ENCODE data around the gene ELOA. TPM values are rescaled to one million over a fixed set of nuclear protein-coding genes. Genes with fewer than 3 reads are reported as not detected.

ELOA gene
- total and polyA plus RNA-seq, 2 experiments from 2014 or later, result 49.1 to 57.7 TPM

DNA sequence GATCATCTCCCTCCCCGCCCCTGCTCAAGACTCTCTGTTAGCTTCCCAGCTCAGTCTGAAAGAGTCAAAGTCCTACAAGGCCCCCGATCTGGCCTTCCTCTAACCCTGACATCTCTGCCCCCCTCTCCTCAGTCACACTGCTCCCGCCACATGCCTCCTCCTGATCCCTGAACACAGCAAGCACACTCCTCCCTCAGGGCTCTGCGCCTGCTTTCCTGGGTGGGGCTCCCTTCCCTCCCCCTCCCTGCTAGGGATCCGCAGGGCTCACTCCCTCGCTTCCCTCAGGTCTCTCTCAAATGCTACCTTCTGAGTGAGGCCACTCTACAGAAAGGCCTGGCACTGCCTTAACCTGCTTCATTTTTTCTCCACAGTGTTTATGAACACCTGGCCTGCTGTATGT lies 63.0 kb downstream of the ELOA start (continued):
- TF ChIP-seq, protein P1, sequence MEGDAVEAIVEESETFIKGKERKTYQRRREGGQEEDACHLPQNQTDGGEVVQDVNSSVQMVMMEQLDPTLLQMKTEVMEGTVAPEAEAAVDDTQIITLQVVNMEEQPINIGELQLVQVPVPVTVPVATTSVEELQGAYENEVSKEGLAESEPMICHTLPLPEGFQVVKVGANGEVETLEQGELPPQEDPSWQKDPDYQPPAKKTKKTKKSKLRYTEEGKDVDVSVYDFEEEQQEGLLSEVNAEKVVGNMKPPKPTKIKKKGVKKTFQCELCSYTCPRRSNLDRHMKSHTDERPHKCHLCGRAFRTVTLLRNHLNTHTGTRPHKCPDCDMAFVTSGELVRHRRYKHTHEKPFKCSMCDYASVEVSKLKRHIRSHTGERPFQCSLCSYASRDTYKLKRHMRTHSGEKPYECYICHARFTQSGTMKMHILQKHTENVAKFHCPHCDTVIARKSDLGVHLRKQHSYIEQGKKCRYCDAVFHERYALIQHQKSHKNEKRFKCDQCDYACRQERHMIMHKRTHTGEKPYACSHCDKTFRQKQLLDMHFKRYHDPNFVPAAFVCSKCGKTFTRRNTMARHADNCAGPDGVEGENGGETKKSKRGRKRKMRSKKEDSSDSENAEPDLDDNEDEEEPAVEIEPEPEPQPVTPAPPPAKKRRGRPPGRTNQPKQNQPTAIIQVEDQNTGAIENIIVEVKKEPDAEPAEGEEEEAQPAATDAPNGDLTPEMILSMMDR (conservative IDR thresholded peaks at IDR 0.05; ENCODE audit: low read depth in 2 of 2), result no peak
- TF ChIP-seq POLR2AphosphoS5 (IDR thresholded peaks at IDR 0.05; ENCODE audit: low read depth) (no peak), REST (IDR thresholded peaks at IDR 0.05; ENCODE audit: unreplicated experiment) (no peak), ETS1 (IDR thresholded peaks at IDR 0.05) (no peak), CREB1 (CRISPR knock-in tag; IDR thresholded peaks at IDR 0.05; ENCODE audit: low read depth) (no peak), ZNF114 (CRISPR knock-in tag; IDR thresholded peaks at IDR 0.05) (no peak), EZH2phosphoT487 (IDR thresholded peaks at IDR 0.05; ENCODE audit: unreplicated experiment) (no peak), ZNF331 (CRISPR knock-in tag; IDR thresholded peaks at IDR 0.05; ENCODE audit: low read depth) (no peak), STAT1 (IDR thresholded peaks at IDR 0.05; ENCODE audit: unreplicated experiment) (no peak), JUNB (IDR thresholded peaks at IDR 0.05; ENCODE audit: unreplicated experiment) (no peak), EZH2 (IDR thresholded peaks at IDR 0.05; ENCODE audit: low read depth, unreplicated experiment) (no peak)

DNA sequence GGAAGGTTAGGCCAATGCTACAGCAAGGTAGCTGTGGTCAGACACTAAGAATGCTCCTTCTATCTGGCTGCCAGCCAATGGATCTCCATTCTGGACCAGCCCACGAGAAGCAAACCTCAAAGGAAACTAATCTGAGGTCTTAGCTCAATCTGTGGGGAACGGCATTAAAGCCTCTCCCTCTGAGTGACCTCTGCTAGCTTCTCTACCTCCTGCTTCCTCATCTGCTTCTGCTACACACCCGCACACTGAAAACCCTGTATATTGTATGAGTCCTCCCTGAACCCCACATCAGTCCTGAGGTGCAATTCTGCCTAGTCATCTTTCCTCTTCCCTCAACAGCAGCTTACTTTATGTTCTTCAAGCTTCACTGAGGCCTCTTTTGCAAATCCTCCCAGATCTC lies 64.2 kb downstream of the ELOA start:
- H3K36me3 Mint-ChIP-seq (ENCODE audit: low read depth), result no peaks in the 10 kb centered on the region
- H3K4me2 ChIP-seq, result no peak overlapping the region
- H3K27me3 ChIP-seq (ENCODE audit: insufficient read depth), result peaks cover 4% of the 10 kb centered on the region; the same call in 1 of the 2 replicates
- no peaks in the 10 kb centered on the region for H3K36me3 ChIP-seq (ENCODE audit: insufficient read depth)
- no peaks in the 10 kb centered on the region for H3K4me1 ChIP-seq (ENCODE audit: insufficient read depth)
- ATAC-seq (no peak), DNase-seq (ENCODE audit: low spot score) (no peak)
- no peak overlapping the region for H2AFZ ChIP-seq
- no peaks in the 10 kb centered on the region for H4K20me1 ChIP-seq (replicated peaks; ENCODE audit: insufficient read depth)
- H3K9me3 Mint-ChIP-seq, result no peaks in the 10 kb centered on the region; the same call in 2 of the 3 replicates
- no peak overlapping the region for H3K4me3 Mint-ChIP-seq
- no peak overlapping the region for H3K4me3 ChIP-seq
- H3K4me1 Mint-ChIP-seq, result peaks cover 11% of the 10 kb centered on the region; the same call in 2 of the 3 replicates
- 0 out of 2 replicates have a peak, but pooled peaks cover 3% of the 10 kb centered on the region for H3F3A ChIP-seq (replicated peaks; ENCODE audit: low read depth)
- no peaks in the 10 kb centered on the region for H3K79me2 ChIP-seq (replicated peaks; ENCODE audit: insufficient read depth)
- H3K9me2 ChIP-seq (ENCODE audit: insufficient read depth), result no peaks in the 10 kb centered on the region
- peak overlapping the region; percentile 26; the same call in 1 of the 2 replicates for H3K27ac Mint-ChIP-seq
- H3K27ac ChIP-seq (ENCODE audit: low read depth), result no peak overlapping the region
- H3K27me3 Mint-ChIP-seq (ENCODE audit: insufficient read depth, low read depth, poor library complexity), result peaks cover 6% of the 10 kb centered on the region
- TF ChIP-seq POLR2AphosphoS5 (IDR thresholded peaks at IDR 0.05; ENCODE audit: low read depth), result no peak
- TF ChIP-seq EZH2phosphoT487 (IDR thresholded peaks at IDR 0.05; ENCODE audit: unreplicated experiment), result no peak
- no peak for TF ChIP-seq JUNB (IDR thresholded peaks at IDR 0.05; ENCODE audit: unreplicated experiment)
- no peak for TF ChIP-seq ZNF462 (CRISPR knock-in tag; IDR thresholded peaks at IDR 0.05)
